ENCODE results near the gene GFM2.
"Not testable (repeated sequence)": the region's sequence is repeated elsewhere in the genome, so short reads cannot be mapped to it uniquely, and the experiment has no call there.

Gene GFM2, protein sequence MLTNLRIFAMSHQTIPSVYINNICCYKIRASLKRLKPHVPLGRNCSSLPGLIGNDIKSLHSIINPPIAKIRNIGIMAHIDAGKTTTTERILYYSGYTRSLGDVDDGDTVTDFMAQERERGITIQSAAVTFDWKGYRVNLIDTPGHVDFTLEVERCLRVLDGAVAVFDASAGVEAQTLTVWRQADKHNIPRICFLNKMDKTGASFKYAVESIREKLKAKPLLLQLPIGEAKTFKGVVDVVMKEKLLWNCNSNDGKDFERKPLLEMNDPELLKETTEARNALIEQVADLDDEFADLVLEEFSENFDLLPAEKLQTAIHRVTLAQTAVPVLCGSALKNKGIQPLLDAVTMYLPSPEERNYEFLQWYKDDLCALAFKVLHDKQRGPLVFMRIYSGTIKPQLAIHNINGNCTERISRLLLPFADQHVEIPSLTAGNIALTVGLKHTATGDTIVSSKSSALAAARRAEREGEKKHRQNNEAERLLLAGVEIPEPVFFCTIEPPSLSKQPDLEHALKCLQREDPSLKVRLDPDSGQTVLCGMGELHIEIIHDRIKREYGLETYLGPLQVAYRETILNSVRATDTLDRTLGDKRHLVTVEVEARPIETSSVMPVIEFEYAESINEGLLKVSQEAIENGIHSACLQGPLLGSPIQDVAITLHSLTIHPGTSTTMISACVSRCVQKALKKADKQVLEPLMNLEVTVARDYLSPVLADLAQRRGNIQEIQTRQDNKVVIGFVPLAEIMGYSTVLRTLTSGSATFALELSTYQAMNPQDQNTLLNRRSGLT

GRCh38 chr5:74766849-74767578, at the start of gene GFM2, which contains the start of gene NSA2:
Gene GFM2 (minus strand): TSS chr5:74767117. CDS start chr5:74763742, 3,375 bp downstream.
Gene NSA2 (plus strand): TSS chr5:74767249. CDS start chr5:74767361, 112 bp downstream.
- in situ Hi-C loops (cut with HindIII; ENCODE audit: low sequenced_read_pairs): no loop called here

- in situ Hi-C loops (cut with HindIII; ENCODE audit: low sequenced_read_pairs): no loop called here
Observed at GRCh38 chr5:74810915-74811314, 44.0 kb upstream of the GFM2 start.

GRCh38 chr5:74801941-74802340, 35.0 kb upstream of the GFM2 start:
- in situ Hi-C loops (cut with HindIII; ENCODE audit: low sequenced_read_pairs): no loop called here

DNA sequence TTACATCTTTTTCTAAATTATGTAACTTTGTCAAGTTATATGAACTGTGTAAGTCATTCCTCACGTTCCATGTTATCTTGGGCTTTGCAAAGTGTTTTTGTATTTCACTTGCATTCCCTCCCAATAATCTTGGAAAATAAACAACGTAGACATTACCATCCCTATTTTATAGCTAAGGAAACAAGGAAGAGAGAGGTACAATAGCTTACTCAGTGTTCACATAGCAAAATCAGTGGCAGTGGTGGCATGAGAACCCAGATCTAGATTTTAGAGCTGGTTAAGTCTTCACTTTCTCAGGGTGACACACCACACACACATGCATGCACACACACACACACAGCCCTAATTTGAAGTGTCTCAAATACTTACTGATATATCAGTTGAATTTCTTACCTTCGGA, 34.3 kb upstream of the GFM2 start:
- in situ Hi-C loops (cut with HindIII; ENCODE audit: low sequenced_read_pairs): no loop called here

- in situ Hi-C loops (cut with HindIII; ENCODE audit: low sequenced_read_pairs): no loop called here
Observed at GRCh38 chr5:74798977-74799911, 32.3 kb upstream of the GFM2 start.

- in situ Hi-C loops (cut with HindIII; ENCODE audit: low sequenced_read_pairs): not testable (repeated sequence)
Observed at GRCh38 chr5:74791669-74792068, 24.8 kb upstream of the GFM2 start.

DNA sequence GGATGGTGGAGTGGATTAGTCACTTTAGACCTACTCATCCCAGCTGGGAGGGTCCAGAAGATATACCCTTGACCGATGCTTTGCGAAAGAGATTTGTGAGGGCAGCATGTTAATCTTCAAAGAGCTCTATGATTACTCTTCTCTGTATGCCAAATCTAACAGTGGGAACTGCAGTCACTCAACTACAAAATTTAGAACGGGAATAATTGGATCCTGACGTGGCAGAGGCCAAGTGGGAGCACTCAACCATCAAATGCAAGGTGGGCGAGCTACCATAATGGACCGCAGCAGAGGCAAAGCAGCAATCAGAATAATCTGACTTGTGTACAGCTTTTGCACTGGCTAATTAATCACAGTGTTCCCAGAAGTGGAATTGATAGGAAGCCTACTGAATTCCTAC, 20.5 kb upstream of the GFM2 start:
- in situ Hi-C loops (cut with HindIII; ENCODE audit: low sequenced_read_pairs): no loop called here

DNA sequence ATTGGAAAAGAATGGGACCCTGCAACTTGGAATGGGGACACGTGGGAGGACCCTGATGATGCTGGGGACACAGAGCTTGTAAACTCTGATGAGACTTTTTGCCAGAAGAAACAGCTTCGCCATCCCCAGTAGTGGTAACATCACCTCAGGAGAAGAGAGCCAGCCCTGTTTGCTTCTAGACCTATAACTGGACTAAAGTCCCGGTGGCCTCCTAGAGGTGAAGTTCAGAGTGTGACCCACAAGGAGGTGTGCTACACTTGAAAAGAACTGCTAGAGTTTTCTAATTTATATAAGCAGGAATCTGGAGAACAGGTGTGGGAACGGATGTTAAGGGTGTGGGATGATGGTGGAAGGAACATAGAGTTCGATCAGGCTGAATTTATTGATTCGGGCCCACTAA, 19.9 kb upstream of the GFM2 start:
- in situ Hi-C loops (cut with HindIII; ENCODE audit: low sequenced_read_pairs): no loop called here

GRCh38 chr5:74778609-74779008, 11.7 kb upstream of the GFM2 start:
- in situ Hi-C loops (cut with HindIII; ENCODE audit: low sequenced_read_pairs): no loop called here

- in situ Hi-C loops (cut with HindIII; ENCODE audit: low sequenced_read_pairs): no loop called here
Observed at GRCh38 chr5:74772359-74772758, 5.4 kb upstream of the GFM2 start.

GRCh38 chr5:74767579-74767913, 629 bp upstream of the GFM2 start:
- in situ Hi-C loops (cut with HindIII; ENCODE audit: low sequenced_read_pairs): no loop called here

DNA sequence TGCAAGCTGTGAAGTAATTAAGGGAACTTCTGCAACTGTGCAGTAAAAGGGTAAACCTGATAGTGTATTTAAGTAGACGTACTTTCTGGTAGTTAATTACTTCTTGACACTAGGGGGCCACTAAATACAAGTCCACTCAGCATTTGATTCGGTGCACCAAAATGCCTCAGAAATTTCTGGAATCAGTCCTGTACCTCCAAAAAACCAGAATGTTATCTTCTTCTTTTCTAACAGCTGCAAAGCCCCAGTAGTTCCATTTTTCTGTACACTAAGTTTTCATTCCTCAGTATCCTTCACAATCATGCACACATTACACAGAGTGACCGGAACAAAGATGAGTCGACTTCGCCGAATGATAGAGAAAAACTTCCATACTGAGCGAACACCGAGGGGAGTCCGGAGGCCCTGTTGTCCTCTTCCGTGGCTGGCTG, 484 bp downstream of the GFM2 start:
- in situ Hi-C loops (cut with HindIII; ENCODE audit: low sequenced_read_pairs): no loop called here

DNA sequence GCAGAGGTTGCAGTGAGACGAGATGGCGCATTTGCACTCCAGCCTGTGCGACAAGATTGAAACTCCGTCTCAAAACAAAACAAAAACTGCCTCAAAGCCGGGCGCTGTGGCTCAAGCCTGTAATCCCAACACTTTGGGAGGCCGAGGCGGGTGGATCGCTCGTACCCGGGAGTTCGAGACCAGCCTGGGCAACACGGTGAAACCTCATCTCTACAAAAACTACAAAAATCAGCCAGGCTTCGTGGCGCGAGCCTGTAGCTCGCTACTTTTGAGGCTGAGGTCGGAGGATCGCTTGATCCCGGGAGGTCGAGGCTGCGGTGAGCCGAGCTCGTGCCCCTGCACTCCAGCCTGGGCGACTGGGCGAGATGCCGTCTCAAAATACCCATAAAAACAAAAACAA, 988 bp downstream of the GFM2 start:
- in situ Hi-C loops (cut with HindIII; ENCODE audit: low sequenced_read_pairs): no loop called here

- in situ Hi-C loops (cut with HindIII; ENCODE audit: low sequenced_read_pairs): no loop called here
Observed at GRCh38 chr5:74765201-74765600, 1.7 kb downstream of the GFM2 start.

- in situ Hi-C loops (cut with HindIII; ENCODE audit: low sequenced_read_pairs): loop anchor here (5.0 kb wide), 1 partner anchor 41 kb away; no protein-coding TSS in a partner anchor
Observed at GRCh38 chr5:74763504-74763903, 3.4 kb downstream of the GFM2 start.

GRCh38 chr5:74762599-74762998, 4.3 kb downstream of the GFM2 start:
- in situ Hi-C loops (cut with HindIII; ENCODE audit: low sequenced_read_pairs): loop anchor here (5.0 kb wide), 1 partner anchor 40 kb away; no protein-coding TSS in a partner anchor

DNA sequence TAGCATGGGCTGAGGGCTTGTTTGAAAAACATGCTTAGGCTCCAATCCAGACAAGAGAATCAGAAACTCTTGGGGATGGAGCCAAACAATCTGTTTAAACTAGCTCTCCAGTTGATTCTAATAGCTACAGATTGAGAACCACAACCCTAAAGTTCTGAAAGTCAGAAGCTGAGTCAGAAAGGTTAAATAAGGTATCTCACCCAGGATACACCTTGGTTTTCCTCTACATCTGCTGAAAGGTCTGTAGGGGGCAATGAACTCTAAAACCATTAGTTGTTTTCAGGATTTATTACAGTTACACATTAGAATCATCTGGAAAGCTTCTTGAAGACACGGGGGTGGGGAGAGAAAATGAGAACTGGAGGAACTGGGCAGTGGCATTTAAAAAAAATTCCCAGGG, 5.7 kb downstream of the GFM2 start:
- in situ Hi-C loops (cut with HindIII; ENCODE audit: low sequenced_read_pairs): loop anchor here (5.0 kb wide), 1 partner anchor 39 kb away; no protein-coding TSS in a partner anchor

GRCh38 chr5:74748742-74749141, 18.2 kb downstream of the GFM2 start:
- in situ Hi-C loops (cut with HindIII; ENCODE audit: low sequenced_read_pairs): not testable (repeated sequence)

- in situ Hi-C loops (cut with HindIII; ENCODE audit: low sequenced_read_pairs): no loop called here
Observed at GRCh38 chr5:74738406-74738805, 28.5 kb downstream of the GFM2 start.

- in situ Hi-C loops (cut with HindIII; ENCODE audit: low sequenced_read_pairs): no loop called here
Observed at GRCh38 chr5:74736759-74737158, 30.2 kb downstream of the GFM2 start.

All from endothelial cell of hepatic sinusoid (primary cell).